ENCODE data around the gene MGAM2.

Gene MGAM2

DNA sequence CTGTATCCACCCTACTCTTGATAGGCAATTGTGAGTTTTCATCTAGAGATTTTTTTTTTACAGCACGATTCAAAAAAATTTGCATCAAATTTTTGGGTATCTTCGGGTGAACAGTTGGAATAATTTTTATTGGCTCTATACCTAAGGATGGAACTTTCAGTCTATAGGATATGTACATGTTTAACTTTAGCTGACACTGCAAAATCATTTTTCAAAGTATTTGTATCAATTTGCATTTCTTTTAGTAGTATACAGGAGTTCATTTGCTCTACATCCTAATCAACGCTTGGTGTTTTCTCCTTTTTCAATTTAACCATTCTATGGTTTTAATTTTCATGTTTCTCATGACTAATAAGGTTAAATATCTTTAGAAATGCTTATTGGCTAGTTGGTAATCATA lies 11.7 kb downstream of the MGAM2 start:
- no peak for DNase-seq

DNA sequence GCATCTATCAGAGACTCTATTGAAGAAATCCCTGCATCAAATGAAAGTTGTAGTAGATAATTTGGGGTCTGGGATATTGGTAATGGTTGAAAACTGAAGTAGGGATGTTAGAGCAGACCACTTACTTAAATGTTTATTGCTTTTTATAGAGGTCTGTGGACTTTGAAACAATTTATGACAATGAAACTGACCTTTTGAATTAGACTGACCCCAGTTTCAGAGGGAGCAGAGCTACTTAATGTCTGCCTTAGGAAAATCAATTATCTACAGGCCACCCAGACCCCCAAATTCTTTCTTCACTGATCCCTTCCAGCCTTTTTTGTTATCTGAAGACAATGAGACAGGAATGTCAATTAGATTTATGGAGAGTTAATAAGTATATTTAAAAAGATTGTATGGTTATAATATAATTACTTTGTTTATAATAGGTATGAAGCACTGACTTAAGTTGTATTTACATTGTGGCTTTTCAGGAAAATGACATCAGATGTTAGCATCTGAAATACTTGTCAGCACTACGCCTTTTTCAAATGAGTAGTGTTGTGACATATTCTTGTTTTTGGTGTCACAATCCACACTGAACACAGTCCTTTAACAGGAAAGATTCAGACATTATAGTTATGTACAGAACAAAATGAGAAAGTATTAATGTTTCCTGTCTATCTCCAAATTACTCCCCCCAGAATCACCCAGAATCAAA lies 13.9 kb downstream of the MGAM2 start:
- DNase-seq: no peak

DNA sequence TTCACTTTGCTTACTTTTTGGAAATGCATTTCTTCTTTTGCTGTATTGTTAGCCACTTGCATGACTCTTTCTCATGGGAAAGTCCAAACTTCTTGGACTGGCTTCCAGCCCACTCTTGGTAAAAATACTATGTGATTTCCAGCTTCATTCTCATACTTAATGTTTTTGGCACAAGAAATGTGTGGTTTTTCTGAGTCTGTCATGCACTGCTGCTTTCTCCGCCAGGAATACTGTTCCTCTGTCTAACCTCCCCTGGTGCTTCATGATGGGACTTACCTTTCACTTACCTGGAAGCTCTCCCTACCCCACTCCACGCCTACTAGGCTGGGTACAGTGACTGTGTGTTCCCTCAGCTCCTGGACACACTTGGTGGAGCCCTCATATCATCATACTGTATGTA lies 18.7 kb downstream of the MGAM2 start:
- no peak for DNase-seq

DNA sequence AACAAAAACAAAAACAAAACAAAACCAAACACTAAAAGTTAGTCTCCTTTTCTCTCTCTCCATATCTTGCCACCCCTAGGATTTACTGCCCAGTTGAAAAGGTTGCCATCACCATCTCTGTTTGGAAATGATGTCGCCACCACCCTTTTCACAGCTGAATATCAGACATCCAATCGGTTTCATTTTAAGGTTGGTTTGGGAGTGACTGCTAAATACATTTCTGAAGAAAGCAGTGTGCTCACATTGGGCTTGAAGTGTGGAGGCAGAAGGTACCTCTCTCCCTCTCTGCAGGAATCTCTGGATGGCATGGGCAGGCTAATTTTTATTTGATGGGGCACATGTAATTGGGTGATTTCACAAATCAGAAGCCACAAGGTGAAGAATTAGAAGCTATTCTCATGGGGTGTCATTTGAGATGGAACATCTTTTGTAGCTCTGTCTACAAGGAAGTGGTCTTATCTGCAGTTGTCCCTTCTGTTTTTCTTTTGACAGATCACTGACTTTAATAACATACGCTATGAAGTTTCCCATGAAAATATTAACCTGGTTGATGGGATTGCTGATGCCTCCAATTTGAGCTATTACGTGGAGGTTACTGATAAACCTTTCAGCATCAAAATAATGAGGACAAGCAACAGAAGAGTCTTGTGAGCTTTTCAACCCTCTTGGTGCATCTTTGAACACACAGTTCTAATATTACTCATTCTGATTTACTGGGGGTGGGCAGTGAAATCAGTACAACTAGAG lies 20.1 kb downstream of the MGAM2 start:
- no peak for DNase-seq

DNA sequence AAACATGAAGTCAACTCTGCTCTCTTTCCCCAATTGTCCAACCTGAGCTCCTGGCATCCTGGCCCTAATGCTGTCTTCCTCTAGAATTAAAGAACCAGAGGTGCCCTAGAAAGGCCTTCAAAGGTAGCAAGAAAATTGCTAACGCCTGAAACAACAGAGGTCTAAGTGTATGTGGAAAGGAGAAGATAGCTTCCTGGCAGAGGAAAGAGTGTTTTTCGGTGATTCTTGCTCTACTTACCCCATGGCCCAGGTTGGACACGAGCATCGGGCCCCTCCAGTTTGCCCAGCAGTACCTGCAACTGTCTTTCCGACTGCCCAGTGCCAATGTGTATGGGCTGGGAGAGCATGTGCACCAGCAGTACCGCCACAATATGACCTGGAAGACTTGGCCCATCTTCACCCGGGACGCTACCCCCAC lies 22.2 kb downstream of the MGAM2 start:
- DNase-seq: no peak

DNA sequence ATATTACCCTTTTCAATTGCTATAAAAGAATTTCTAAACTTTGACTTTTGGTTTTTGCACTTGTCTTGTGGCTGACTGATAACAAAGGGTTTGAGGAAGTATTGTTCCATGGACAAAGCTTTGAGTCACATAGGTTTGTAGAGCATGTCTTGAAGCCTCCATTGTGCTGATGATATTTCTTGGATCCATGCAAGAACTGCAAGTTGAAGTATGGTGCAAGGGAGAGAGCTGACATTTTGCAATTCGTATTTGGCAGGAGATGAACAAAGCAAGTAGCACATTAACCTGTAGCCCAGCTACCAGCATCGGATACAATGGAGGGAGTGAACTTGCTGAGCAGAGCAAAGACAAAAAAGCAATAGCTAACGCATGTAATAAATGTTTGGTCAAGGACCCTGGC lies 23.4 kb downstream of the MGAM2 start:
- no peak for DNase-seq

DNA sequence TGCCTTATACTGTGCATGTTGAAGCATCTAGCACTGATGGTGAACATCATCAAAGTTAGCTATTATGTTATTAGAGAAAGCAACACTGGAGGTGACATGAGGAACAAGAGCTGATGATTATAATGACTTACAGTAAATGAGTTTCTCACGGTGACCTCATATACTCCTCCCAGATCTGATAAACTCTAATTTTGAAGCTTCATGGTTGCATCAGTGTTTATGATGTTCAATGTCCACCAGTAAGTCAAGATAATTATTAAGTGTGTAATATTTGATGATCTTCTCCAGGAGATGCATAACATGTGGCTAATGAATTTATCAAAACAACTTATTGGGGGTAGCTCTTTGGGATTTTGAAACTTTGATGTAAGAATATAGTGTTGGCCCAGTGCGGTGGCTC lies 27.5 kb downstream of the MGAM2 start:
- no peak for DNase-seq

DNA sequence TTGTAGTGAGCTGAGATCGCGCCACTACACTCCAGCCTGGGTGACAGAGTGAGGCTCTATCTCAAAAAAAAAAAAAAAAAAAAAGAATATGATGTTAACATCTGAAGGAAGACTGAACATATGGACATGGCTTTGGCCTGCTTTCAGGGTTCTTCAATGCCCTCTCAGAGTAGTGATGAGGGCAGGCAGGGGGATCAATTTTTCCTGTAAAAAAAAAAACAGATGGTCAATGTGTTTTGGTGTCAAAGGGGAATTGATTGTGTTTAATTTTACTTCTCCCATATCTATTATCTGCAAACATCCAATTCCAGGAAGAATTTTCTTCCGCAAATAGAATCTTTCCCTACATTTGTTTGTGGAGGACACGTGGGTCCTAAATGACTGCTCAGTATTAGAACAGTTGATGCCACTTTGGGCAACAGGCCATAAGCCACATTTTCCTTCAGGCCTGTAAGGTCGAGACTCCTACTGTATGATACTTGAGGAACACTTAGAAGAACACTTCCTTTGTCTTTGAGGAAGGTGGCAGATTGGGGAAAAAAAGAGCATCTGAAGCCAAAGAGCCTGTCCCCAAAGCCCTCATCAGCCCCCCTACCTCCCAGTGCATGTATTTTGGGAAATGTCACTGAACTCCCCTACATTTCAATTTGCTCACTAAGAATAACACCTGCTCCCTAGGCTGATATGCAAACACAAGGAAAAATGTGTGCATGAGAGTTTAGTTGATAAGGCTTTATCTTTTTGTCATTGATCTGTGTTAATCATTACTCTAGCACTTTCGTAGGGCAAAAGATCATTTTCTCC lies 28.3 kb downstream of the MGAM2 start:
- no peak for DNase-seq

DNA sequence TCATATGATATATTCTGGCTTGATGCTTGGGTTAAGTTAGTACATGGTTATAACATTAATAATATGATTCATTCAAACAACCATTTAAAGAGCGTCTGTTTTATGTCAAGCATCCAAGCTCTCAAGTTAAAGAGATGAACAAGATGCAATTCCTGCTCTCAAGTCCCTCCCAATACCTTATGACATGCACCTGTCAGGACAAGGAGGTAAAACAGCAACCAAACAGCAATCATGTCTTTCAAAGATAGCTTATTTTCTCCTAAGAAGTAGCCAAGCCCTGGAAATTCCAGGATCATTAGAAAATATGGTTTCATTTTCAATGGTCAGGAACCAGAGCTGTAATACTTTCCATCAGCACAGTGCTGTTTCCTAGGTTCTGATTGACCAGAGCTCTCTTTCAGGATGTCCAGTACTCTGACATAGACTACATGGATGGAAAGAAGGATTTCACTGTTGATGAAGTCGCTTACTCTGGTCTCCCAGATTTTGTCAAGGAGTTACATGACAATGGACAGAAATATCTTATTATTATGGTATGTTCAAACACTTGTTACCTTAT lies 29.0 kb downstream of the MGAM2 start:
- DNase-seq: no peak

DNA sequence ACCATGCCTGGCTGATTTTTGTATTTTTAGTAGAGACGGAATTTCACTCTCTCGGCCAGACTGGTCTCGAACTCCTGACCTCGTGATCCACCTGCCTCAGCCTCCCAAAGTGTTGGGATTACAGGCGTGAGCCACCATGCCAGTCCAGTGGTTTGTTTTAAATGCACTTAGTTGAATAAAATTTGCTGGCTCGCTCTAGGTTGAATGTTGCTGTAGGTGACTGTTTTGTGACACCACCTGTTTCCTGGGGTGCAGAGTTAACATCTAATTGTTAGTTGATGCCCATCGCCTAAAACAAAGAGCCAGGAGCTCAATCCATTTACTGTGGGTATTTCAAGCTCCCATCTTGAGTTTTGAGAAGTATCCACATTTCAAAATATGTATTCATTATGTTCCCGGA lies 31.2 kb downstream of the MGAM2 start:
- DNase-seq: no peak

DNA sequence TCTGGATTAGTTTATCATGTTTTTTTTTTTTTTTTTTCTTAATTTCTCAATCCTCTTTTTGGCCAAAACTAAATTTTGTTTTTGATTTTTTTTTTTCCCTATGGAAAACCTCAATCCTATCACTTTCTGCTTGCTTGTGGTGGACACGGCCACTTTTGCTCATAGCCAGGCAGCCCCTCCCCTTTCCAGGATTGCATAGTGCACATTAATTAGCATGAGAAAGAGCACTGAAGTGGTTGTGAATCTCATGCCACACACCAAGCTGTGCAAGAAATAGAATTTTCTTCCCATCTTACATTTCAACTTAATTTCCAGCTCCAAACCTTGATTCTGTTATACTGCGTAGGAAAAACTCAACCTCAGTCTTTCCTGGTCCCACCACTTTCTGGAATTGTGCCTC lies 34.6 kb downstream of the MGAM2 start:
- no peak for DNase-seq

DNA sequence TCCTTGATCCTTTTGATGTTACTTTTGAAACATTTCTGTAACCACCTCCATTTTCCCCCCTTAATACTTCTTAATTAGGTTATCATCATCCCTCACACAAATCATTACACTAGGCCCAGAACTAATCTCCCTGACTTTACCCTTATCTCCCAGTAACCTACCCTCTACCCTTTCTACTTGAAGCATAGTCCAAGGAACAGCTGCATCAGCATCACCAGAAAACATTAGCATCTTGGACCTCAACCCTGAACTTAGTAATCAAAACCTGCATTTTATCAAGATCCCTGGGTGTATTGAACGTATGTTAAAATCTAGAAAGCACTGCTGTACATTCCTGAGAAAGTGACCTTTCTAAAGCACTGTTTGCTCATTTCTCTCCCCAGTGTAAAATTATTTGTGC lies 38.8 kb downstream of the MGAM2 start:
- no peak for DNase-seq

DNA sequence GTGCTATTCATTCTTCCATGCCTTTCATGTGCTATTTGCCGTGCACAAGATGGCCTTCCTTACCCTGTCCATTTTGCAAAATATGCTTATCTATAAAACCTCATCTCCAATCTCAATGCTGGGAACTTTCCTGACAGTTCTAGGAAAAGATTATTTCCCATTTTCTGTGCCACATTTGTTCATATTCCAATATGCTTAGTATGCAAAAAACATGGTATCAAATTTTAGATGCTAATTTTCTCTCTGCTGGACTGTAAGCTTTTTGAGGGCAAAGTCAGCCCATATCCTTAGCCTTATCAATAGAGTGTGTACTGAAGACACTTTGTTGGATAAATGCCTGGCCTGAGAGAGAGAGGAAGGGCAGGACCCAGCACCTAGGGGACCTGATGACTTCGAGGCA lies 39.4 kb downstream of the MGAM2 start:
- DNase-seq: no peak

DNA sequence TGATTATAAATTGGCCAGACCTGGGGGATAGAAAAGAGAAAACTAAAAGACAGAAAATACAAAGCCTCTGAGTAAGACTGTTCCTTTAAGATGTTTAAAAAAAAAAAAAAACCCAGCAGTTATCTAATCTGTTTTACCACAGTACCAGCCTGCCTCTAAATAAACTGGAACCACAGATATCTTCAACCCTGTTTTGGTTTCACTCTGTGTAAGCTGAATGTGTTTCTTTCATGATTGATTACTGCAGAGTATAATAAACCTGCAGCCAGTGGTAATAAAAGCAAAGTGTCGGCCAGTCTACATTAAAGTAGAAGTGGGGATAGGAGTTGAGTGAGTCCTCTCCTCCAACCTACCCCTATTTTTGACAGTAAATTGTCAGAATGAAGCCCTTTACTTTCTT lies 40.6 kb downstream of the MGAM2 start:
- no peak for DNase-seq

DNA sequence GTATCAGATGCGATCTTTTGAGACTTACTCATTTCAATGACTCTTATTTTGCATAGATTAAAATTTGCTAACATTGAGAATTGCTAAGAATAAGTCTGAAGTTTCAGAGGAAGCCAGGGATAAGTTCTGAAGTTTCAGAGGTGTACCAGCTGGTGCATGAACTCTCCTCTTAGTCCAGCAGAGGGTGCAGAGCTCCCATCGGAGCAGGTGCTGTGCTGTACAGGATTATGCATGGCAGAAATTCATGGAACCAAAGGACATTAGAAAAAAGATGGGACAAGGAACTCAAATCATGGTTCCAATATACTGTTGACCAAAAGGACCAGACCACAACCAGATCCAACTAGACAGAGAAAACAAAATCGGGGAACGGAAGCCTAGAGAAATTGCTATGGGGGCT lies 41.9 kb downstream of the MGAM2 start:
- DNase-seq: peak; percentile 17

DNA sequence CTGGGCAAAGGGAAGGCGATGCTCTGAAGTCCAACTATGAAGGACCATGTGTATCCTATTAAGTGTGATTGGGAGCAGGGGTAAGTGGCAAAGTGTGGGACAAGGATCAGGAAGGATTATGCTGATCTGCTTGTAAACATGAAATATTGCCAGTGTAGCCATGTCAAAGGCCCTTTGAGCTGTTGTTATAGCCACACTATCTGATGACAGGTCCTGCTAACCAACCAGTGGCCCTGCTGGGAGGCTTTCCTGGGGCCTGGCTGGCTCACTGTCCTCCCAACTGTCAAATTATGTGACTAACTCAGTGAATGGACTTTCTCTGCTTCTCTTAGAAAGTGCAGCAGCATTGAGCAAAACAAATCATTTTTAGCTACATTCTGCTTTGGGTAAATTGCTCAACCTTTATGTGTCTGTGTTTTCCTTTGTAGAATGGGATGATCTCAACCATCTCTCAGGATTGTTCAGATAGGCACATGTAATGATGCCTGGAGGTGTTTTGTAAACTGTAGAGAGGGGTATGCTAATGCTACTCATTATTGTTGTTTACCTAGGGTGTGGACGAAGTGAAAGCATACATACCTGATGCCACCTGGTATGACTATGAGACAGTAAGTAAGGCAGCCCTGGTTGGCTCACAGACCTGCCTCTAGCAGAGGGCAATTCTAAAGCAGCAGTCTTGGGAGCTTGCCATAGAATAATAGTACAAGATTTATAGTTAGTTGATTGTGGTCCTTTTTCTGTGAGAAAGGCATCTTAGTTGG lies 47.4 kb downstream of the MGAM2 start:
- peak; percentile 93 for DNase-seq

DNA sequence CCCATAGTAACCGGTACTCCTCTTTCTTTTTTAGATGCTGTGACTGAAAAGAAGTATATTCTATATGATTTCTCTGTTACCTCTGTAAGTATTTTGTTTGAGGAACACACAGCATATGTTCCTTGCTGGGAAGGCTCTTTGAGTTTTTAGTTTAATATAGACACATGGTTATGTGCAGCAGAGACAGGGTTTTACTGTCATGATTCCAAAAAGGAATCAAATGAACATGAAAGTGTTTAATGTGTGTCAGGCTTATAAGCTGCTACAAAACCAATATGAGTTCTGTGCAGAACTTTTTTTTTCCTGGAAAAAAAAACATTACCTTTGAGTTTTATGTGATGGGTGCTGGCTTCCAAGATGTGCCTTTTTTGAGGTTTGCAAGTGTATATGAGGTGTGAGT lies 50.4 kb downstream of the MGAM2 start:
- DNase-seq: no peak

DNA sequence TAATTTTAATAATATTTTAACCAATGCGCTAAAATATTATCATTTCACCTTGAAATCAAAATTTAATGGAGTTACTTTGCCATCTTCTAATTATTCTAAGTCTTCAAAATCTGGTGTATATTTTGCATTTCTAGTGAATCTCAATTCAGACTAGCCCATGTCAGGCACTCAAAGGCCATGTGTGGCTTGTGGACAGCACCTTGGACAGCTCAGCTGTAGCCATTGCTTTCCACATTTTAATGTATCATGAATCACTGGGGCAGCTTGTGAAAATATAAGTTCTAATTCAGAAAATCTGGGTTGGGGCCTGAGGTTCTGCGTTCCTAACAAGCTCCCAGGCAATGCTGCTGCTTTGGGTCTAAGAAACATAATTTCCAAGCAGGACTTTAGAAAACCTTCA lies 57.2 kb downstream of the MGAM2 start:
- no peak for DNase-seq

DNA sequence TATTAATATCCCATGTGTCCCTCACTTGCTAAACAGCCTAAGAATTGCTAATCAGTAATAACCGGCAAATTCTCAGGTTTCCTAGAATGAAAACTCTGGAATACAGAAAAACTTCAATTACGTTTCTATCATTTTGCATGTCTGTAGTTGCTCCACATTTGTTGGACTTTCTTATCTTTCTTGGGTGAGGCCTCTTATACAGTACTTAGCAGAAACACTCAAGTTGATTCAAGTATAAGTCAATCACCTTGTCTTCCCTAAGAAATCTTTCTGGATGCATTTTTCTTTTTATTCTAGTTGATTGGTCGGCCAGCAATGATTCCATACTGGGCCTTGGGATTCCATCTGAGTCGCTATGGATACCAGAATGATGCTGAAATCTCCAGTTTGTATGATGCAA lies 61.4 kb downstream of the MGAM2 start:
- no peak for DNase-seq

DNA sequence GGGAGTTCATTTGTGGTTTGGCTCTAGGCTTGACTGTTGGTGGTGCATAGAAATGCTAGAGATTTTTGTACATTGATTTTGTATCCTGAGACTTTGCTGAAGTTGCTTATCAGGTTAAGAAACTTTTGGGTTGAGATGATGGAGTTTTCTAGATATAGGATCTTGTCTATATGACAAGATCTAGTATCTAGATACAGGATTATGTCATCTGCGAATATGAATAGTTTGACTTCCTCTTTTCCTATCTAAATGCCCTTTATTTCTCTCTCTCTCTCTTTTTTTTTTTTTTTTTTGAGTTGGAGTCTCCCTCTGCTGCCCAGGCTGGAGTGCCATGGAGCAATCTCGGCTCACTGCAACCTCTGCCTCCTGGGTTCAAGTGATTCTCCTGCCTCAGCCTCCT lies 62.9 kb downstream of the MGAM2 start:
- DNase-seq: no peak

DNA sequence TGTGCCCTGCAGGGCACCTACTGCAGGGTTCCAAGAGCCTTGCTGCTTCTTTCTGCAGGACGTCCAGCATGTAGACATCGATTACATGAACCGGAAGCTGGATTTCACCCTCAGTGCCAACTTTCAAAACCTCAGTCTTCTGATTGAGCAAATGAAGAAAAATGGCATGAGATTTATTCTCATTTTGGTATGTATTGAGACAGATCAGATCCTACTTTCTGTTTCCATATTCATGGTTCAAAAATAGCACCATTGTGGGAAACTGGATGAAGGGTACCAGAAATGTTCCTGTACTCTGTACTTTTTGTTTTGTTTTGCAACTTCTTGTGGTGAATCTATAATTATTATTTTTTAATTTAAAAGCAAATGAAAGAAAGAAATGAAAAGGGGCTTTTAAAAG lies 64.1 kb downstream of the MGAM2 start:
- no peak for DNase-seq

DNA sequence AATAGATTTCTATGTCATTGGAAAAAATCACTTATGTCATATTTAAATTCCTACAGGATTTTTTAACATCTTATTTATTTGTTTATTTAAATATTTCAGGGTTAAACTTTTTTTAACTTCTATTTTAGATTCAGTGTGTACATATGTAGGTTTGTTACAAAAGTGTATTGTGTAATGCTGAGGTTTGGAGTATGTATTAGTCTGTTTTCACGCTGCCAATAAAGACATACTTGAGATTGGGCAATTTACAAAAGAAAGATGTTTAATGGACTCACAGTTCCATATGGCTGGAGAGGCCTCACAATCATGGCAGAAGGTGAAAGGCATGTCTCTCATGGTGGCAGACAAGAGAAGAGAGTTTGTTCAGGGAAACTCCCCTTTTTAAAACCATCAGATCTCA lies 65.4 kb downstream of the MGAM2 start:
- DNase-seq: no peak

DNA sequence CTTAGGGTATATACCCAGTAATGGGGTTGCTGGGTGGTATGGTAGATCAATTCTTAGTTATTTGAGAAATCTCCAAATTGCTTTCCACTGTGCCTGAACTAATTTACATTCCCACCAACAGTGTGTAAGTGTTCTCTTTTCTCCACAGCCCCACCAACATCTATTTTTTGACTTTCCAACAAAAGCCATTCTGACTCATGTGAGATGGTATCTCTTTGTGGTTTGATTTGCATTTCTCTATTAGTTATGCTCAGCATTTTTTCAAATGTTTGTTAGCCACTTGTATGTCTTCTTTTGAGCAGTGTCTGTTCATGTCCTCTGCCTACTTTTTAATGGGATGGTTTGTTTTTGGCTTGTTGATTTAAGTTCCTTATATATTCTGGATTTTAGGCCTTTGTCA lies 66.4 kb downstream of the MGAM2 start:
- DNase-seq: no peak

Data from NCI-H748 treated with DMSO at 0.1 percent for 48 hours (cell line).